Measurements from ENCODE around the gene ZNF654.

GRCh38 chr3:88075497-88075896, 16.4 kb downstream of the ZNF654 start:
- no peak for TF ChIP-seq POLR2A (IDR thresholded peaks at IDR 0.05; ENCODE audit: low read depth, low read length)
- TF ChIP-seq POU2F2 (IDR thresholded peaks at IDR 0.05; ENCODE audit: low read depth, low read length), result no peak
- TF ChIP-seq POLR2AphosphoS5 (IDR thresholded peaks at IDR 0.05; ENCODE audit: low read depth, low read length), result no peak
- TF ChIP-seq TAF1 (IDR thresholded peaks at IDR 0.05; ENCODE audit: low read depth, low read length), result no peak

Measured in GM12891 (cell line).